Endodermal cell (in vitro differentiated cells): ENCODE results near the gene ZNF860. TPM values are rescaled to one million over a fixed set of nuclear protein-coding genes. Genes with fewer than 3 reads are reported as not detected.
A peak's percentile ranks its signal among the peaks of the same experiment; 100 is the strongest.

Experiments used
- DNase-seq: peaks from one replicate; pipeline ENCODE4 v3.0.0-alpha.2; 2017
- H3K27ac ChIP-seq: 2 replicates; pipeline ENCODE4 v1.5.1; 2013; ENCODE audit warnings: mild to moderate bottlenecking, low read depth, low read length, moderate library complexity
- H3K27me3 ChIP-seq: 2 replicates; pipeline ENCODE4 v1.6.1; 2013; ENCODE audit warnings: mild to moderate bottlenecking, low read length, moderate library complexity; ENCODE audit not compliant: insufficient read depth, control insufficient read depth, poor library complexity, severe bottlenecking
- H3K36me3 ChIP-seq: 2 replicates; pipeline ENCODE4 v1.7.0; 2013; ENCODE audit warnings: mild to moderate bottlenecking, low read length, moderate library complexity; ENCODE audit not compliant: control insufficient read depth, insufficient read depth
- H3K4me1 ChIP-seq: one replicate; pipeline ENCODE4 v1.7.0; 2013; ENCODE audit warnings: low read length; ENCODE audit not compliant: control insufficient read depth, insufficient read depth
- H3K4me3 ChIP-seq: 2 replicates; pipeline ENCODE4 v1.5.1; 2013; ENCODE audit warnings: mild to moderate bottlenecking, low read length, moderate library complexity
- H3K9ac ChIP-seq: 2 replicates; pipeline ENCODE4 v1.6.1; 2013; ENCODE audit warnings: mild to moderate bottlenecking, low read length, moderate library complexity; ENCODE audit not compliant: poor library complexity, severe bottlenecking; ENCODE audit errors: extremely low read depth
- H3K9me3 ChIP-seq: 2 replicates; pipeline ENCODE4 v1.6.1; 2013; ENCODE audit warnings: mild to moderate bottlenecking, low read length, moderate library complexity; ENCODE audit not compliant: control insufficient read depth
- H3K27ac Mint-ChIP-seq: 2 replicates; pipeline ENCODE4 v1.8.0; 2020; ENCODE audit warnings: mixed read lengths
- H3K27me3 Mint-ChIP-seq: 2 replicates; pipeline ENCODE4 v1.8.0; 2021; ENCODE audit warnings: mild to moderate bottlenecking, mixed read lengths; ENCODE audit not compliant: insufficient read depth
- H3K36me3 Mint-ChIP-seq: 2 replicates; pipeline ENCODE4 v1.8.0; 2020; ENCODE audit warnings: low read depth, mixed read lengths
- H3K4me1 Mint-ChIP-seq: 2 replicates; pipeline ENCODE4 v1.8.0; 2020; ENCODE audit warnings: mixed read lengths
- H3K4me3 Mint-ChIP-seq: 2 replicates; pipeline ENCODE4 v1.8.0; 2020; ENCODE audit warnings: mild to moderate bottlenecking, moderate library complexity, mixed read lengths
- H3K9me3 Mint-ChIP-seq: 2 replicates; pipeline ENCODE4 v1.8.0; 2020; ENCODE audit warnings: mild to moderate bottlenecking, mixed read lengths
- WGBS, 2 experiments: methylation state at CpG; one replicate each; pipeline versions ENCODE4 v1.1.5 to v1.1.7; 2013; ENCODE audit warnings: missing lambda C conversion rate in 2 of 2, mixed read lengths in 1 of 2; ENCODE audit not compliant: insufficient coverage in 1 of 2, insufficient read length in 1 of 2; 5-methylcytosine and 5-hydroxymethylcytosine counted together
- total RNA-seq, 2 donors: library from RNA; stranded (reverse); fragmentation: NEBNext Ultra II Directional in 1 of 2; extraction: Animal tissue kit (Norgen Biotek cat#: 25700) in 1 of 2; gene quantifications; 2 replicates in 1 of 2; 3 replicates in 1 of 2; pipeline ENCODE4 v1.2.1, GENCODE V29; 2021
- TF ChIP-seq, protein P1 (sequence below): fragments of 200-600 bp; sonication (generic); conservative IDR thresholded peaks from 2 replicates; pipeline ENCODE4 v1.5.0; 2021; ENCODE audit warnings: antibody characterized with exemption, mild to moderate bottlenecking

ZNF860 gene
- total RNA-seq, 2 donors from 2014 or later = 0.49 to 1.8 TPM

- Mint-ChIP-seq H3K27me3 (no peaks in the 10 kb centered on the region), H3K4me1 (peaks cover 27% of the 10 kb centered on the region)
- no peak overlapping the region for H3K4me3 ChIP-seq
Measured at GRCh38 chr3:31967592-31967991, 14.0 kb upstream of the ZNF860 start.

GRCh38 chr3:31968369-31968926, 13.1 kb upstream of the ZNF860 start:
- H3K4me3 ChIP-seq = peak overlapping the region; percentile 27
- H3K27ac Mint-ChIP-seq = peak overlapping the region; percentile 93
- H3K9me3 Mint-ChIP-seq = no peaks in the 10 kb centered on the region
- H3K36me3 ChIP-seq = no peaks in the 10 kb centered on the region
- H3K27me3 ChIP-seq = no peaks in the 10 kb centered on the region
- H3K9me3 ChIP-seq = no peaks in the 10 kb centered on the region
- no peak for DNase-seq
- H3K27ac ChIP-seq = peak overlapping the region; percentile 50
- peak overlapping the region; percentile 29 for H3K4me3 Mint-ChIP-seq
- TF ChIP-seq, protein P1, sequence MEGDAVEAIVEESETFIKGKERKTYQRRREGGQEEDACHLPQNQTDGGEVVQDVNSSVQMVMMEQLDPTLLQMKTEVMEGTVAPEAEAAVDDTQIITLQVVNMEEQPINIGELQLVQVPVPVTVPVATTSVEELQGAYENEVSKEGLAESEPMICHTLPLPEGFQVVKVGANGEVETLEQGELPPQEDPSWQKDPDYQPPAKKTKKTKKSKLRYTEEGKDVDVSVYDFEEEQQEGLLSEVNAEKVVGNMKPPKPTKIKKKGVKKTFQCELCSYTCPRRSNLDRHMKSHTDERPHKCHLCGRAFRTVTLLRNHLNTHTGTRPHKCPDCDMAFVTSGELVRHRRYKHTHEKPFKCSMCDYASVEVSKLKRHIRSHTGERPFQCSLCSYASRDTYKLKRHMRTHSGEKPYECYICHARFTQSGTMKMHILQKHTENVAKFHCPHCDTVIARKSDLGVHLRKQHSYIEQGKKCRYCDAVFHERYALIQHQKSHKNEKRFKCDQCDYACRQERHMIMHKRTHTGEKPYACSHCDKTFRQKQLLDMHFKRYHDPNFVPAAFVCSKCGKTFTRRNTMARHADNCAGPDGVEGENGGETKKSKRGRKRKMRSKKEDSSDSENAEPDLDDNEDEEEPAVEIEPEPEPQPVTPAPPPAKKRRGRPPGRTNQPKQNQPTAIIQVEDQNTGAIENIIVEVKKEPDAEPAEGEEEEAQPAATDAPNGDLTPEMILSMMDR = no peak
- H3K4me1 Mint-ChIP-seq = peaks cover 30% of the 10 kb centered on the region
- peaks cover 2% of the 10 kb centered on the region for H3K4me1 ChIP-seq
- no peaks in the 10 kb centered on the region for H3K27me3 Mint-ChIP-seq
- H3K9ac ChIP-seq = peak overlapping the region; percentile 28
- 76 to 80% methylated on average over 2 of the region's 2 CpGs for WGBS, 2 experiments
- no peaks in the 10 kb centered on the region for H3K36me3 Mint-ChIP-seq

More at GRCh38 chr3:31967592-31967991, 14.0 kb upstream of the ZNF860 start:
- H3K36me3 Mint-ChIP-seq = no peaks in the 10 kb centered on the region
- Histone ChIP-seq H3K9ac (no peak overlapping the region), H3K36me3 (no peaks in the 10 kb centered on the region), H3K4me1 (peaks cover 2% of the 10 kb centered on the region), H3K27me3 (no peaks in the 10 kb centered on the region), H3K9me3 (no peaks in the 10 kb centered on the region), H3K27ac (no peak overlapping the region)
- H3K27ac Mint-ChIP-seq = no peak overlapping the region
- no peaks in the 10 kb centered on the region for H3K9me3 Mint-ChIP-seq
- no peak overlapping the region for H3K4me3 Mint-ChIP-seq
- no peak for DNase-seq
- WGBS, 2 experiments = 94% methylated on average over 2 of the region's 2 CpGs; no CpG with 5 or more reads in 1 of the 2 experiments
- TF ChIP-seq, protein P1 = no peak

DNA sequence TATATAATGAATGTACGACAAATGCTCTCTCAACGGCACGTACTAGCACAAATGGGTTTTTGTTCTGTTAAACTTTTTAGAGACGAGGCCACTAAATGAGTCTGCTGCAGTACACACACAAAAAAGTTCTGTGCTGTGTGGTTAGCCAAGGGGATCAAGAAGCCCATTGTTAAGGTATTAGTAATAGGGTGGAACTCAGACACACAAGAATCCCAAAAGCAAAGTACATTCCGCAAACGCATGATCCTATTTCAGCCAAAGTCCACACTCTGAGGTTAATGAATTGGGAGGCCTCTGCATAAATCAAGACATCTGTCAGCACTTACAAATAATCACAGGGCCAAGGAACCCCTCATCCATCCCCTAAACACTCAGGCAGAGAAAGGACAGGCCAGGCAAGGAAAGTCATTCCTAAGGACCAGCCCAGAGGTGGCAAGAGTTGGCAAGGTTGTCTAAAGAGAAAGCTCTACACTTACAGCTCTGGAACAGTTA, 12.6 kb upstream of the ZNF860 start:
- Histone ChIP-seq H3K27ac (peak overlapping the region; percentile 50), H3K9me3 (no peaks in the 10 kb centered on the region), H3K9ac (peak overlapping the region; percentile 28), H3K4me3 (peak overlapping the region; percentile 27), H3K36me3 (no peaks in the 10 kb centered on the region), H3K27me3 (no peaks in the 10 kb centered on the region), H3K4me1 (peaks cover 2% of the 10 kb centered on the region)
- 86 to 92% methylated on average over 4 to 6 of the region's 6 CpGs for whole genome bisulfite sequencing, 2 experiments
- Mint-ChIP-seq H3K9me3 (no peaks in the 10 kb centered on the region), H3K4me3 (peak overlapping the region; percentile 29), H3K27me3 (no peaks in the 10 kb centered on the region), H3K36me3 (no peaks in the 10 kb centered on the region), H3K4me1 (peaks cover 30% of the 10 kb centered on the region), H3K27ac (peak overlapping the region; percentile 93)
- no peak for DNase-seq
- TF ChIP-seq, protein P1 = no peak
